GM18507 (cell line): ENCODE results near the gene ZNF747.

Experiments used
- DNase-seq: peaks from one replicate; pipeline ENCODE4 v3.0.0; 2011; ENCODE audit warnings: low read depth; ENCODE audit not compliant: insufficient read length; ENCODE audit errors: extremely low spot score
- FAIRE-seq: peaks from 2 replicates; lab custom pipeline; 2011; peaks lifted over from hg19 to GRCh38; lab: Jason Lieb, UNC

The ZNF747 gene

GRCh38 chr16:30534368-30535105, at the start of gene ZNF747:
TSS of gene ZNF747 (minus strand) at chr16:30534858. CDS start at chr16:30534679, 179 bp downstream.
- FAIRE-seq (peak; percentile 81), DNase-seq (peak; percentile 86)

GRCh38 chr16:30582611-30583340, 48.1 kb upstream of the ZNF747 start:
- no peak for DNase-seq
- no peak for FAIRE-seq

- no peak for FAIRE-seq
- DNase-seq: no peak
Observed at GRCh38 chr16:30581457-30581856, 46.8 kb upstream of the ZNF747 start.

GRCh38 chr16:30574678-30575077, 40.0 kb upstream of the ZNF747 start:
- DNase-seq: no peak
- no peak for FAIRE-seq

GRCh38 chr16:30571445-30572322, 37.0 kb upstream of the ZNF747 start, which contains the start of gene ZNF688:
TSS of gene ZNF688 (minus strand) at chr16:30571714. CDS start at chr16:30571629, 85 bp downstream.
- peak; percentile 95 for FAIRE-seq
- peak; percentile 93 for DNase-seq

GRCh38 chr16:30570636-30571444, 36.2 kb upstream of the ZNF747 start:
- FAIRE-seq: no peak
- DNase-seq: no peak

GRCh38 chr16:30569746-30570635, 35.3 kb upstream of the ZNF747 start:
- no peak for DNase-seq
- FAIRE-seq: no peak

- FAIRE-seq: no peak
Observed at GRCh38 chr16:30569281-30569680, 34.6 kb upstream of the ZNF747 start.

GRCh38 chr16:30567991-30568638, 33.5 kb upstream of the ZNF747 start:
- FAIRE-seq: peak; percentile 92
- DNase-seq: peak; percentile 28

More at GRCh38 chr16:30569281-30569680, 34.6 kb upstream of the ZNF747 start:
- DNase-seq: no peak

GRCh38 chr16:30567160-30567990, 32.7 kb upstream of the ZNF747 start:
- FAIRE-seq (no peak), DNase-seq (no peak)

- DNase-seq: no peak
- no peak for FAIRE-seq
Observed at GRCh38 chr16:30566531-30566930, 31.9 kb upstream of the ZNF747 start.

- FAIRE-seq: no peak
Observed at GRCh38 chr16:30565984-30566383, 31.3 kb upstream of the ZNF747 start.

GRCh38 chr16:30565526-30565925, 30.9 kb upstream of the ZNF747 start:
- FAIRE-seq: no peak
- DNase-seq: no peak

More at GRCh38 chr16:30565984-30566383, 31.3 kb upstream of the ZNF747 start:
- DNase-seq: no peak

GRCh38 chr16:30562021-30562420, 27.4 kb upstream of the ZNF747 start:
- FAIRE-seq: no peak
- no peak for DNase-seq

- DNase-seq: no peak
- no peak for FAIRE-seq
Observed at GRCh38 chr16:30561089-30561816, 26.6 kb upstream of the ZNF747 start.

GRCh38 chr16:30559690-30560089, 25.0 kb upstream of the ZNF747 start:
- DNase-seq (no peak), FAIRE-seq (no peak)
